PC-3 (cell line): ENCODE results near the gene LCA5L. TPM values are rescaled to one million over a fixed set of nuclear protein-coding genes. Genes with fewer than 3 reads are reported as not detected.
"Not testable (repeated sequence)": the region's sequence is repeated elsewhere in the genome, so short reads cannot be mapped to it uniquely, and the experiment has no call there.

Experiments used
- ATAC-seq: fragments of 200-7000 bp; cut with Tn5 transposase; 2 replicates; pipeline ENCODE4 v1.9.1; 2020; ENCODE audit warnings: mild to moderate bottlenecking, moderate library complexity
- BruUV-seq: library from RNA; stranded (reverse); fragments of 400-500 nt; replicated peaks from 2 replicates; lab custom pipeline; 2021; lab: Mats Ljungman, UMichigan
- CTCF ChIA-PET: fragments of 300-600 bp; sonication (Branson Sonifier 250); formaldehyde crosslinking; loops from one replicate; lab custom pipeline; 2022; ENCODE audit warnings: antibody characterized with exemption; lab: Charles Lee
- POLR2A ChIA-PET: fragments of 300-600 bp; sonication (Branson Sonifier 250); formaldehyde crosslinking; loops from one replicate; lab custom pipeline; 2022; ENCODE audit warnings: antibody characterized with exemption; ENCODE audit not compliant: unreplicated experiment; lab: Charles Lee
- DNase-seq: peaks from one replicate; pipeline ENCODE4 v3.0.0-alpha.2; 2015
- H2AFZ ChIP-seq: fragments of 300-600 bp; sonication (generic); 2 replicates; pipeline ENCODE4 v1.6.0; 2016; ENCODE audit warnings: antibody characterized with exemption, low read length
- H3F3A ChIP-seq: fragments of 300-600 bp; sonication (generic); one replicate; pipeline ENCODE4 v1.6.0; 2017; ENCODE audit warnings: antibody characterized with exemption, low read length, control low read depth, mild to moderate bottlenecking; ENCODE audit not compliant: unreplicated experiment
- H3K27ac ChIP-seq: fragments of 300-600 bp; sonication (generic); 2 replicates; pipeline ENCODE4 v1.5.1; 2016; ENCODE audit warnings: mild to moderate bottlenecking, low read length
- H3K27me3 ChIP-seq: fragments of 300-600 bp; sonication (generic); 2 replicates; pipeline ENCODE4 v1.6.1; 2016; ENCODE audit warnings: low read length, mixed read lengths
- H3K36me3 ChIP-seq: fragments of 300-600 bp; sonication (generic); 2 replicates; pipeline ENCODE4 v1.6.1; 2016; ENCODE audit warnings: low read depth, mixed run types, low read length, mixed read lengths
- H3K4me1 ChIP-seq: fragments of 300-600 bp; sonication (generic); 2 replicates; pipeline ENCODE4 v1.5.1; 2016; ENCODE audit warnings: low read length; ENCODE audit not compliant: insufficient read depth
- H3K4me2 ChIP-seq: fragments of 300-600 bp; sonication (generic); 2 replicates; pipeline ENCODE4 v1.6.0; 2016; ENCODE audit warnings: low read length
- H3K4me3 ChIP-seq: fragments of 300-600 bp; sonication (generic); 2 replicates; pipeline ENCODE4 v1.5.1; 2016; ENCODE audit warnings: mild to moderate bottlenecking, low read length, mixed read lengths
- H3K79me2 ChIP-seq: fragments of 300-600 bp; sonication (generic); 2 replicates; pipeline ENCODE4 v1.6.1; 2017; ENCODE audit warnings: low read length, mixed read lengths
- H3K9ac ChIP-seq: fragments of 300-600 bp; sonication (generic); 2 replicates; pipeline ENCODE4 v1.6.0; 2016; ENCODE audit warnings: mild to moderate bottlenecking, low read length
- H3K9me2 ChIP-seq: fragments of 300-600 bp; sonication (generic); replicated peaks from 2 replicates; pipeline ENCODE4 v1.6.1; 2016; ENCODE audit warnings: mixed run types, low read length, mixed read lengths
- H3K9me3 ChIP-seq: fragments of 300-600 bp; sonication (generic); 2 replicates; pipeline ENCODE4 v1.6.1; 2016; ENCODE audit warnings: low read length, mixed read lengths
- H4K20me1 ChIP-seq: fragments of 300-600 bp; sonication (generic); 2 replicates; pipeline ENCODE4 v1.6.1; 2016; ENCODE audit warnings: low read length, mixed read lengths
- EZH2 ChIP-seq: fragments of 300-600 bp; sonication (generic); IDR thresholded peaks from one replicate; pipeline ENCODE4 v1.6.1; 2017; ENCODE audit warnings: antibody characterized with exemption, mild to moderate bottlenecking, low read length; ENCODE audit not compliant: unreplicated experiment
- EZH2phosphoT487 ChIP-seq: fragments of 300-600 bp; sonication (generic); IDR thresholded peaks from 2 replicates; pipeline ENCODE4 v1.6.1; 2018; ENCODE audit warnings: mild to moderate bottlenecking, antibody characterized with exemption, low read length, borderline replicate concordance
- intact Hi-C: fragments of 100-400 bp; cut with micrococcal nuclease; formaldehyde crosslinking; loops from 2 replicates; pipeline ENCODE4 v1.9.0; 2023
- total RNA-seq: library from RNA; depleted of rRNA; stranded (reverse); fragments of >200 nt; gene quantifications from 2 replicates; pipeline ENCODE4 v1.2.3, GENCODE V29; 2014
- TF ChIP-seq, protein P1 (sequence below): fragments of 300-600 bp; sonication (generic); conservative IDR thresholded peaks from 2 replicates; pipeline ENCODE4 v1.5.1; 2017; ENCODE audit warnings: antibody characterized with exemption, low read depth, mild to moderate bottlenecking, low read length

The LCA5L gene
- total RNA-seq, 1 experiment from 2014 or later = 0.40 TPM

DNA sequence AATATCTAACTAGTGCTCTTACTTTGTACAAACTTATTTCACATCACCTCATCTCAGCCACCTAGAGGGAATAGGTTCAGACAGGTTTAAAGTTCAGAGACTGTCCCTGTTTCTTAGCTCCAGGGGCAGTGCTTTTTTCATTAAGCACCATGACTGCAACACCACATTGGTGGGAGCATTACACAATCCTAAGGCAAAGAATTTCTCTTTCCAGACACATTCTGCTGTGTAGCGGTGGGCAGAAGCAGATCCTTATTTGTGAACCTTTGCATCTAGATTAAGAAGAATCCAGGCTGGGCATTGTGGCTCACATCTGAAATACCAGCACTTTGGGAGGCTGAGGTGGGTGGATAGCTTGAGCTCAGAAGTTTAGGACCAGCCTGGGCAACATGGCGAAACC, 16.1 kb downstream of the LCA5L start:
- Histone ChIP-seq H3K27me3 (no peaks in the 10 kb centered on the region), H3K9me2 (no peaks in the 10 kb centered on the region), H3K9ac (no peak overlapping the region), H3F3A (no peaks in the 10 kb centered on the region), H3K36me3 (no peaks in the 10 kb centered on the region), H3K9me3 (no peaks in the 10 kb centered on the region), H3K79me2 (no peaks in the 10 kb centered on the region), H3K4me1 (no peaks in the 10 kb centered on the region), H3K4me3 (no peak overlapping the region), H3K4me2 (no peak overlapping the region), H4K20me1 (no peaks in the 10 kb centered on the region), H2AFZ (no peak overlapping the region), H3K27ac (no peak overlapping the region)
- no peak for ATAC-seq
- no TSS peak for BruUV-seq
- POLR2A ChIA-PET = no interaction called here
- CTCF ChIA-PET = no interaction called here
- no peak for TF ChIP-seq EZH2phosphoT487
- no peak for TF ChIP-seq EZH2
- TF ChIP-seq, protein P1, sequence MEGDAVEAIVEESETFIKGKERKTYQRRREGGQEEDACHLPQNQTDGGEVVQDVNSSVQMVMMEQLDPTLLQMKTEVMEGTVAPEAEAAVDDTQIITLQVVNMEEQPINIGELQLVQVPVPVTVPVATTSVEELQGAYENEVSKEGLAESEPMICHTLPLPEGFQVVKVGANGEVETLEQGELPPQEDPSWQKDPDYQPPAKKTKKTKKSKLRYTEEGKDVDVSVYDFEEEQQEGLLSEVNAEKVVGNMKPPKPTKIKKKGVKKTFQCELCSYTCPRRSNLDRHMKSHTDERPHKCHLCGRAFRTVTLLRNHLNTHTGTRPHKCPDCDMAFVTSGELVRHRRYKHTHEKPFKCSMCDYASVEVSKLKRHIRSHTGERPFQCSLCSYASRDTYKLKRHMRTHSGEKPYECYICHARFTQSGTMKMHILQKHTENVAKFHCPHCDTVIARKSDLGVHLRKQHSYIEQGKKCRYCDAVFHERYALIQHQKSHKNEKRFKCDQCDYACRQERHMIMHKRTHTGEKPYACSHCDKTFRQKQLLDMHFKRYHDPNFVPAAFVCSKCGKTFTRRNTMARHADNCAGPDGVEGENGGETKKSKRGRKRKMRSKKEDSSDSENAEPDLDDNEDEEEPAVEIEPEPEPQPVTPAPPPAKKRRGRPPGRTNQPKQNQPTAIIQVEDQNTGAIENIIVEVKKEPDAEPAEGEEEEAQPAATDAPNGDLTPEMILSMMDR = no peak
- intact Hi-C loops = no loop called here
- no peak for DNase-seq

DNA sequence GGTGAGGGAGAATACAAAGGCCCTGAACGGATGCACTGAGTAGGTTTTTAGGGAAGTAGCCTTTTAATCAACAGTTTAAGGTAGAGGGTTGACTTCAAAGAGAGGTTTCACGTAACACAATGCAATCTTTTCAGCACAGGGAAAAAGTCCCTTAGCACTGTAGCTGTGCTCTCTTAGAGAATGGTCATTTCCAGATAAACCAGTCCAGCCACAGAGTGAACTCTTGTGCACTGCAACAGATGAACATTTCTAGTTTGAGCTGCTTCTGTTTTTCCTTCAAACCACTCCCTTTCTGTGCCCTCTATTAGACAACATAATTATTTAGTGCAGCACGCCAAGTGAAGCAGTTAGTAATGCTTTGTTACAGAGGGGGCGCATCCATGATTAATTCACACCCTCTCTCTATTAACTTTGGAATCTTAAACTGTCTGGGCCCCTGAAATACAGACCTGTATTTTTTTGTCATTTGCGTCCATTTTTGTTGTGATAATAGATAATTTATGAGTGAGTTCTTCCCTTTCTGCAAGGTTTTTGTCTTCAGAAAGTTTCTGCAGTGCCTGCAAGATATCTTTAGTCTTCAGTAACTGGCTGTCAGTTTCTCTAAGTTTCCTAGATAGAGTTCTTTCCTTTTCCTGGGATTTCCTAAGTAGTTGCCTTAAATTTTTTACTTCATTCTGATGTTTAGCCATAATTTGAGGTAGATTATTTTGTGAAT, 22.9 kb downstream of the LCA5L start:
- Histone ChIP-seq H3K4me3 (no peak overlapping the region), H3K27ac (no peak overlapping the region), H3K27me3 (no peaks in the 10 kb centered on the region), H3K79me2 (no peaks in the 10 kb centered on the region), H3K36me3 (no peaks in the 10 kb centered on the region), H4K20me1 (no peaks in the 10 kb centered on the region), H3K4me2 (no peak overlapping the region), H3K9me2 (no peaks in the 10 kb centered on the region), H3K9ac (no peak overlapping the region), H3F3A (no peaks in the 10 kb centered on the region), H3K9me3 (no peaks in the 10 kb centered on the region), H2AFZ (no peak overlapping the region), H3K4me1 (no peaks in the 10 kb centered on the region)
- no peak for ATAC-seq
- BruUV-seq = no TSS peak
- DNase-seq = peak; percentile 27
- CTCF ChIA-PET = no interaction called here
- POLR2A ChIA-PET = no interaction called here
- intact Hi-C loops = no loop called here
- TF ChIP-seq EZH2phosphoT487 (no peak), EZH2 (no peak)
- TF ChIP-seq, protein P1 = no peak

DNA sequence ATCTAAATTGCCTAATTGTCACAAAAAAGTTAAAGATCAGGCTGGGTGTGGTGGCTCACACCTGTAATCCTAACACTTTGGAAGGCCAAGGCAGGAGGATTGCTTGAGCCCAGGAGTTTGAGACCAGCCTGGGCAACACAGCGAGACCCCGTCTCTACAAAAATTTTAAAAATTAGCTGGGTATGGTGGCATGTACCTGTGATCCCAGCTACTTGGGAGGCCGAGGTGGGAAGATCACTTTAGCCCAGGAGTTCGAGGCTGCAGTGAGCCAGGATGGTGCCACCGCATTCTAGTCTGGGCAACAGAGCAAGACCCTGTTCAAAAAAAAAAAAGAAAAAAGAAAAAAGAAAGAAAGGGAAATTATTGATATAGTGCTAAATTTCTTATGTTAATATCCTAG, 26.4 kb downstream of the LCA5L start:
- CTCF ChIA-PET, H3K27ac ChIP-seq, H3K4me1 ChIP-seq, intact Hi-C loops, H3K9ac ChIP-seq, H2AFZ ChIP-seq, H3K27me3 ChIP-seq, H3K4me3 ChIP-seq, ATAC-seq, H3K79me2 ChIP-seq, H3K36me3 ChIP-seq, POLR2A ChIA-PET, H4K20me1 ChIP-seq, DNase-seq, H3F3A ChIP-seq, BruUV-seq, H3K4me2 ChIP-seq, H3K9me2 ChIP-seq, H3K9me3 ChIP-seq: not testable (repeated sequence)
